ENCODE measurements around the gene INO80E.

The INO80E gene

GRCh38 chr16:29975811-29976511 is 20.1 kb upstream of the INO80E start:
- no peak for DNase-seq

- no peak for DNase-seq
Observed at GRCh38 chr16:29977063-29977825, 18.8 kb upstream of the INO80E start.

- no peak for DNase-seq
Observed at GRCh38 chr16:29978081-29978480, 18.0 kb upstream of the INO80E start.

GRCh38 chr16:29978564-29979270 is 17.3 kb upstream of the INO80E start:
- DNase-seq = no peak

GRCh38 chr16:29982560-29983419 is 13.3 kb upstream of the INO80E start:
- no peak for DNase-seq

- no peak for DNase-seq
Observed at GRCh38 chr16:29983420-29984136, 12.5 kb upstream of the INO80E start.

- DNase-seq = no peak
Observed at GRCh38 chr16:29984137-29984763, 11.8 kb upstream of the INO80E start.

GRCh38 chr16:29984764-29985147 is 11.3 kb upstream of the INO80E start:
- no peak for DNase-seq

- no peak for DNase-seq
Observed at GRCh38 chr16:29985271-29985811, 10.7 kb upstream of the INO80E start.

- DNase-seq = no peak
Observed at GRCh38 chr16:29986231-29986630, 9.8 kb upstream of the INO80E start.

- no peak for DNase-seq
Observed at GRCh38 chr16:29986931-29987330, 9.1 kb upstream of the INO80E start.

- DNase-seq = no peak
Observed at GRCh38 chr16:29987371-29988085, 8.5 kb upstream of the INO80E start.

- no peak for DNase-seq
Observed at GRCh38 chr16:29988346-29989075, 7.5 kb upstream of the INO80E start.

GRCh38 chr16:29989111-29989858 is 6.8 kb upstream of the INO80E start:
- DNase-seq = peak; percentile 47

GRCh38 chr16:29990034-29990433 is 6.0 kb upstream of the INO80E start:
- no peak for DNase-seq

GRCh38 chr16:29990883-29991570 is 5.0 kb upstream of the INO80E start:
- no peak for DNase-seq

- DNase-seq = no peak
Observed at GRCh38 chr16:29991571-29991904, 4.5 kb upstream of the INO80E start.

GRCh38 chr16:29992344-29992967 is 3.6 kb upstream of the INO80E start:
- DNase-seq = no peak

Data from NCI-H82 (cell line).